ENCODE measurements around the gene IDH2. TPM values are rescaled to one million over a fixed set of nuclear protein-coding genes. Genes with fewer than 3 reads are reported as not detected.
A peak's percentile ranks its signal among the peaks of the same experiment; 100 is the strongest.

IDH2 gene
- total and polyA plus RNA-seq, 2 of the 13 experiments (the other 11 are each of a cell fraction or from before 2014, with no cell fraction given) = 121 to 145 TPM

DNA sequence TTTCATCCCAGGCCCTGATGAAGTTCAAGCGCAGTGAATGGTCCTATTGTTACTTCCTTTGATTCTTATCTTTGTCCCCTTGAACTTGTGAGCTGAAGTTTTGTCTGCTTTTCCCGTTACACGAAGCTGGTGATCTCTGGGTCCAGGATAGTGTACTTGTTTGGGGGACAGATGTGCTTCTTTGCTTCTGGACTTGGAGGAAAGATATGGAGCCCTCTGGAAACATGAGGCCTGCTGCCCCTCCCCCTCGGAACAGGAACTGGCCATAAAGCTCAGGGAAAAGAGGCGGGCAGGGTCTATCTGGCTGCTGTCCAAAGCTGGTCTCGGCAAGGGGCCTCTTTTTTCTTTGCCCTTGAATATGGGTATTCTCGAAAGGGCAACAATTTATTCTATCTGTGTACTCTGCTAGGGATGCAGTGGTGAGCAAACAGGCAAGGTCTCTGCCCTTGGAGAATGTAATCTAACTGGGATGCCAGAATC lies 47.6 kb downstream of the IDH2 start (continued):
- TF ChIP-seq, protein P1, sequence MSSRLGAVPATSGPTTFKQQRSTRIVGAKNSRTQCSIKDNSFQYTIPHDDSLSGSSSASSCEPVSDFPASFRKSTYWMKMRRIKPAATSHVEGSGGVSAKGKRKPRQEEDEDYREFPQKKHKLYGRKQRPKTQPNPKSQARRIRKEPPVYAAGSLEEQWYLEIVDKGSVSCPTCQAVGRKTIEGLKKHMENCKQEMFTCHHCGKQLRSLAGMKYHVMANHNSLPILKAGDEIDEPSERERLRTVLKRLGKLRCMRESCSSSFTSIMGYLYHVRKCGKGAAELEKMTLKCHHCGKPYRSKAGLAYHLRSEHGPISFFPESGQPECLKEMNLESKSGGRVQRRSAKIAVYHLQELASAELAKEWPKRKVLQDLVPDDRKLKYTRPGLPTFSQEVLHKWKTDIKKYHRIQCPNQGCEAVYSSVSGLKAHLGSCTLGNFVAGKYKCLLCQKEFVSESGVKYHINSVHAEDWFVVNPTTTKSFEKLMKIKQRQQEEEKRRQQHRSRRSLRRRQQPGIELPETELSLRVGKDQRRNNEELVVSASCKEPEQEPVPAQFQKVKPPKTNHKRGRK (CRISPR knock-in tag; IDR thresholded peaks at IDR 0.05) = no peak
- TF ChIP-seq, protein P2, sequence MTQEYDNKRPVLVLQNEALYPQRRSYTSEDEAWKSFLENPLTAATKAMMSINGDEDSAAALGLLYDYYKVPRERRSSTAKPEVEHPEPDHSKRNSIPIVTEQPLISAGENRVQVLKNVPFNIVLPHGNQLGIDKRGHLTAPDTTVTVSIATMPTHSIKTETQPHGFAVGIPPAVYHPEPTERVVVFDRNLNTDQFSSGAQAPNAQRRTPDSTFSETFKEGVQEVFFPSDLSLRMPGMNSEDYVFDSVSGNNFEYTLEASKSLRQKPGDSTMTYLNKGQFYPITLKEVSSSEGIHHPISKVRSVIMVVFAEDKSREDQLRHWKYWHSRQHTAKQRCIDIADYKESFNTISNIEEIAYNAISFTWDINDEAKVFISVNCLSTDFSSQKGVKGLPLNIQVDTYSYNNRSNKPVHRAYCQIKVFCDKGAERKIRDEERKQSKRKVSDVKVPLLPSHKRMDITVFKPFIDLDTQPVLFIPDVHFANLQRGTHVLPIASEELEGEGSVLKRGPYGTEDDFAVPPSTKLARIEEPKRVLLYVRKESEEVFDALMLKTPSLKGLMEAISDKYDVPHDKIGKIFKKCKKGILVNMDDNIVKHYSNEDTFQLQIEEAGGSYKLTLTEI (CRISPR knock-in tag; conservative IDR thresholded peaks at IDR 0.05) = no peak
- no peak for TF ChIP-seq KLF6 (CRISPR knock-in tag; IDR thresholded peaks at IDR 0.05)
- no peak for TF ChIP-seq ZNF709 (CRISPR knock-in tag; IDR thresholded peaks at IDR 0.05)
- TF ChIP-seq, protein P3, sequence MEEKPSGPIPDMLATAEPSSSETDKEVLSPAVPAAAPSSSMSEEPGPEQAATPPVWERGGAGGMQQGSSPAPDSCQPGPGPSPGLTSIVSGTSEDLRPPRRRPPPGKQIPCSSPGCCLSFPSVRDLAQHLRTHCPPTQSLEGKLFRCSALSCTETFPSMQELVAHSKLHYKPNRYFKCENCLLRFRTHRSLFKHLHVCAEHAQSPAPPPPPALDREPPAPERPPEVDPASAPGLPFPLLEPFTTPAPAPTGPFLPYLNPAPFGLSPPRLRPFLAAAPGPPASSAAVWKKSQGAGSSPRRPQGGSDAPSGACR (CRISPR knock-in tag; IDR thresholded peaks at IDR 0.05) = no peak
- TF ChIP-seq, protein P4, sequence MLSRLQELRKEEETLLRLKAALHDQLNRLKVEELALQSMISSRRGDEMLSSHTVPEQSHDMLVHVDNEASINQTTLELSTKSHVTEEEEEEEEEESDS (CRISPR knock-in tag; IDR thresholded peaks at IDR 0.05; ENCODE audit: borderline replicate concordance) = no peak
- TF ChIP-seq, protein P5, sequence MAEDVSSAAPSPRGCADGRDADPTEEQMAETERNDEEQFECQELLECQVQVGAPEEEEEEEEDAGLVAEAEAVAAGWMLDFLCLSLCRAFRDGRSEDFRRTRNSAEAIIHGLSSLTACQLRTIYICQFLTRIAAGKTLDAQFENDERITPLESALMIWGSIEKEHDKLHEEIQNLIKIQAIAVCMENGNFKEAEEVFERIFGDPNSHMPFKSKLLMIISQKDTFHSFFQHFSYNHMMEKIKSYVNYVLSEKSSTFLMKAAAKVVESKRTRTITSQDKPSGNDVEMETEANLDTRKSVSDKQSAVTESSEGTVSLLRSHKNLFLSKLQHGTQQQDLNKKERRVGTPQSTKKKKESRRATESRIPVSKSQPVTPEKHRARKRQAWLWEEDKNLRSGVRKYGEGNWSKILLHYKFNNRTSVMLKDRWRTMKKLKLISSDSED (CRISPR knock-in tag; IDR thresholded peaks at IDR 0.05) = no peak
- TF ChIP-seq, protein P6, sequence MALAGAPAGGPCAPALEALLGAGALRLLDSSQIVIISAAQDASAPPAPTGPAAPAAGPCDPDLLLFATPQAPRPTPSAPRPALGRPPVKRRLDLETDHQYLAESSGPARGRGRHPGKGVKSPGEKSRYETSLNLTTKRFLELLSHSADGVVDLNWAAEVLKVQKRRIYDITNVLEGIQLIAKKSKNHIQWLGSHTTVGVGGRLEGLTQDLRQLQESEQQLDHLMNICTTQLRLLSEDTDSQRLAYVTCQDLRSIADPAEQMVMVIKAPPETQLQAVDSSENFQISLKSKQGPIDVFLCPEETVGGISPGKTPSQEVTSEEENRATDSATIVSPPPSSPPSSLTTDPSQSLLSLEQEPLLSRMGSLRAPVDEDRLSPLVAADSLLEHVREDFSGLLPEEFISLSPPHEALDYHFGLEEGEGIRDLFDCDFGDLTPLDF (CRISPR knock-in tag; IDR thresholded peaks at IDR 0.05) = peak; percentile 61; the same call in 1 of the 2 replicates
- TF ChIP-seq BORCS8-MEF2B (CRISPR knock-in tag; IDR thresholded peaks at IDR 0.05) = peak; percentile 35; the same call in 1 of the 2 replicates
- TF ChIP-seq REXO4 (CRISPR knock-in tag; IDR thresholded peaks at IDR 0.05; ENCODE audit: borderline replicate concordance) = no peak
- TF ChIP-seq MTF2 (CRISPR knock-in tag; IDR thresholded peaks at IDR 0.05; ENCODE audit: borderline replicate concordance) = no peak
- no peak for TF ChIP-seq MBD4 (IDR thresholded peaks at IDR 0.05; ENCODE audit: borderline replicate concordance, low read length)
- TF ChIP-seq, protein P7, sequence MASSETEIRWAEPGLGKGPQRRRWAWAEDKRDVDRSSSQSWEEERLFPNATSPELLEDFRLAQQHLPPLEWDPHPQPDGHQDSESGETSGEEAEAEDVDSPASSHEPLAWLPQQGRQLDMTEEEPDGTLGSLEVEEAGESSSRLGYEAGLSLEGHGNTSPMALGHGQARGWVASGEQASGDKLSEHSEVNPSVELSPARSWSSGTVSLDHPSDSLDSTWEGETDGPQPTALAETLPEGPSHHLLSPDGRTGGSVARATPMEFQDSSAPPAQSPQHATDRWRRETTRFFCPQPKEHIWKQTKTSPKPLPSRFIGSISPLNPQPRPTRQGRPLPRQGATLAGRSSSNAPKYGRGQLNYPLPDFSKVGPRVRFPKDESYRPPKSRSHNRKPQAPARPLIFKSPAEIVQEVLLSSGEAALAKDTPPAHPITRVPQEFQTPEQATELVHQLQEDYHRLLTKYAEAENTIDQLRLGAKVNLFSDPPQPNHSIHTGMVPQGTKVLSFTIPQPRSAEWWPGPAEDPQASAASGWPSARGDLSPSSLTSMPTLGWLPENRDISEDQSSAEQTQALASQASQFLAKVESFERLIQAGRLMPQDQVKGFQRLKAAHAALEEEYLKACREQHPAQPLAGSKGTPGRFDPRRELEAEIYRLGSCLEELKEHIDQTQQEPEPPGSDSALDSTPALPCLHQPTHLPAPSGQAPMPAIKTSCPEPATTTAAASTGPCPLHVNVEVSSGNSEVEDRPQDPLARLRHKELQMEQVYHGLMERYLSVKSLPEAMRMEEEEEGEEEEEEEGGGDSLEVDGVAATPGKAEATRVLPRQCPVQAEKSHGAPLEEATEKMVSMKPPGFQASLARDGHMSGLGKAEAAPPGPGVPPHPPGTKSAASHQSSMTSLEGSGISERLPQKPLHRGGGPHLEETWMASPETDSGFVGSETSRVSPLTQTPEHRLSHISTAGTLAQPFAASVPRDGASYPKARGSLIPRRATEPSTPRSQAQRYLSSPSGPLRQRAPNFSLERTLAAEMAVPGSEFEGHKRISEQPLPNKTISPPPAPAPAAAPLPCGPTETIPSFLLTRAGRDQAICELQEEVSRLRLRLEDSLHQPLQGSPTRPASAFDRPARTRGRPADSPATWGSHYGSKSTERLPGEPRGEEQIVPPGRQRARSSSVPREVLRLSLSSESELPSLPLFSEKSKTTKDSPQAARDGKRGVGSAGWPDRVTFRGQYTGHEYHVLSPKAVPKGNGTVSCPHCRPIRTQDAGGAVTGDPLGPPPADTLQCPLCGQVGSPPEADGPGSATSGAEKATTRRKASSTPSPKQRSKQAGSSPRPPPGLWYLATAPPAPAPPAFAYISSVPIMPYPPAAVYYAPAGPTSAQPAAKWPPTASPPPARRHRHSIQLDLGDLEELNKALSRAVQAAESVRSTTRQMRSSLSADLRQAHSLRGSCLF (CRISPR knock-in tag; IDR thresholded peaks at IDR 0.05; ENCODE audit: borderline replicate concordance) = no peak
